Measurements from ENCODE around the gene IL4I1. TPM values are rescaled to one million over a fixed set of nuclear protein-coding genes. Genes with fewer than 3 reads are reported as not detected.

Gene IL4I1
- total RNA-seq, 1 experiment from 2014 or later: 0.61 TPM

GRCh38 chr19:49924004-49924880 is 27.6 kb upstream of the IL4I1 start:
- Histone ChIP-seq H2BK15ac (ENCODE audit: low read depth, low read length) (no peak overlapping the region), H3K23ac (ENCODE audit: insufficient read length, low read depth, low read length) (no peak overlapping the region), H2AFZ (ENCODE audit: low read length) (no peak overlapping the region), H3K4ac (ENCODE audit: low read depth, low read length) (no peak overlapping the region), H4K8ac (replicated peaks; ENCODE audit: insufficient read length, low read depth, low read length) (no peak overlapping the region), H2BK20ac (ENCODE audit: low read depth, low read length, poor library complexity, severe bottlenecking) (no peak overlapping the region), H3K18ac (ENCODE audit: insufficient read length, low read depth, low read length) (no peak overlapping the region), H3K27me3 (ENCODE audit: insufficient read depth, low read length) (no peaks in the 10 kb centered on the region), H3K79me1 (ENCODE audit: insufficient read depth, low read depth, low read length, poor library complexity, severe bottlenecking) (peaks cover 5% of the 10 kb centered on the region), H3K14ac (ENCODE audit: insufficient read depth, low read length) (no peak overlapping the region), H3K56ac (ENCODE audit: insufficient read length, low read depth, low read length) (no peak overlapping the region), H3K4me2 (ENCODE audit: insufficient read depth, insufficient read length, low read length) (no peak overlapping the region), H4K91ac (ENCODE audit: insufficient read length, low read depth, low read length) (no peak overlapping the region), H3K9ac (ENCODE audit: extremely low read depth, insufficient read length, low read length) (no peak overlapping the region), H2BK12ac (ENCODE audit: insufficient read length, low read depth, low read length) (no peak overlapping the region), H2AK5ac (ENCODE audit: insufficient read length, low read length) (no peak overlapping the region), H2BK5ac (ENCODE audit: insufficient read length, low read length) (no peak overlapping the region), H3K4me1 (ENCODE audit: insufficient read depth, low read length) (no peaks in the 10 kb centered on the region), H3K27ac (ENCODE audit: insufficient read length, low read depth, low read length) (no peak overlapping the region), H3K9me3 (ENCODE audit: control insufficient read depth, low read depth, low read length) (no peaks in the 10 kb centered on the region), H2BK120ac (ENCODE audit: low read depth, low read length, poor library complexity, severe bottlenecking) (no peak overlapping the region), H3K23me2 (ENCODE audit: insufficient read length, low read depth, low read length, poor library complexity, severe bottlenecking) (peaks cover 4% of the 10 kb centered on the region), H3K79me2 (ENCODE audit: insufficient read depth, low read length) (peaks cover 41% of the 10 kb centered on the region; the same call in 1 of the 2 replicates), H4K5ac (ENCODE audit: insufficient read length, low read depth, low read length) (no peak overlapping the region), H3T11ph (ENCODE audit: low read length) (no peak overlapping the region), H4K20me1 (ENCODE audit: control insufficient read depth, insufficient read depth, insufficient read length) (peaks cover 5% of the 10 kb centered on the region)
- no CpG with 5 or more reads among the region's 25 CpGs for WGBS (ENCODE audit: extremely low coverage, insufficient read length, low lambda C conversion rate)
- peaks cover under 1% of the 10 kb centered on the region; the same call in 1 of the 2 replicates for H3K27me3 Mint-ChIP-seq (ENCODE audit: low read depth)
- peaks cover 54 to 84% (median 80%) of the 10 kb centered on the region in 3 experiments; a peak in 6 of 7 replicates for H3K36me3 Mint-ChIP-seq (ENCODE audit: insufficient read depth in 1 of 3, low read depth in 3 of 3)
- TF ChIP-seq, protein P1, sequence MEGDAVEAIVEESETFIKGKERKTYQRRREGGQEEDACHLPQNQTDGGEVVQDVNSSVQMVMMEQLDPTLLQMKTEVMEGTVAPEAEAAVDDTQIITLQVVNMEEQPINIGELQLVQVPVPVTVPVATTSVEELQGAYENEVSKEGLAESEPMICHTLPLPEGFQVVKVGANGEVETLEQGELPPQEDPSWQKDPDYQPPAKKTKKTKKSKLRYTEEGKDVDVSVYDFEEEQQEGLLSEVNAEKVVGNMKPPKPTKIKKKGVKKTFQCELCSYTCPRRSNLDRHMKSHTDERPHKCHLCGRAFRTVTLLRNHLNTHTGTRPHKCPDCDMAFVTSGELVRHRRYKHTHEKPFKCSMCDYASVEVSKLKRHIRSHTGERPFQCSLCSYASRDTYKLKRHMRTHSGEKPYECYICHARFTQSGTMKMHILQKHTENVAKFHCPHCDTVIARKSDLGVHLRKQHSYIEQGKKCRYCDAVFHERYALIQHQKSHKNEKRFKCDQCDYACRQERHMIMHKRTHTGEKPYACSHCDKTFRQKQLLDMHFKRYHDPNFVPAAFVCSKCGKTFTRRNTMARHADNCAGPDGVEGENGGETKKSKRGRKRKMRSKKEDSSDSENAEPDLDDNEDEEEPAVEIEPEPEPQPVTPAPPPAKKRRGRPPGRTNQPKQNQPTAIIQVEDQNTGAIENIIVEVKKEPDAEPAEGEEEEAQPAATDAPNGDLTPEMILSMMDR (conservative IDR thresholded peaks at IDR 0.05): no peak
- H3K4me3 Mint-ChIP-seq: peak overlapping the region in 1 of 2 experiments; percentile 57; a peak in 2 of 5 replicates
- peaks cover 0 to 2% of the 10 kb centered on the region in 2 experiments; a peak in 3 of 5 replicates for H3K9me3 Mint-ChIP-seq
- H3K27ac Mint-ChIP-seq: peak overlapping the region; percentile 73 to 92 (median 83)
- H3K4me1 Mint-ChIP-seq: peaks cover 30 to 58% of the 10 kb centered on the region in 2 experiments
- no peak for DNase-seq

Measured in H9 (cell line).